Measurements from ENCODE around the gene PLPP4.

The PLPP4 gene

GRCh38 chr10:120457431-120458172 lies 575 bp downstream of the PLPP4 start:
- DNase-seq, result no peak

GRCh38 chr10:120458432-120458831 lies 1.4 kb downstream of the PLPP4 start:
- no peak for ATAC-seq
- no peak for DNase-seq

More at GRCh38 chr10:120457431-120458172, 575 bp downstream of the PLPP4 start:
- ATAC-seq, result no peak

GRCh38 chr10:120459185-120459584 lies 2.2 kb downstream of the PLPP4 start:
- ATAC-seq, result no peak

GRCh38 chr10:120460186-120460585 lies 3.2 kb downstream of the PLPP4 start:
- ATAC-seq, result no peak

More at GRCh38 chr10:120459185-120459584, 2.2 kb downstream of the PLPP4 start:
- DNase-seq, result no peak

GRCh38 chr10:120460776-120461175 lies 3.7 kb downstream of the PLPP4 start:
- no peak for DNase-seq

More at GRCh38 chr10:120460186-120460585, 3.2 kb downstream of the PLPP4 start:
- DNase-seq, result no peak

GRCh38 chr10:120462018-120462682 lies 5.1 kb downstream of the PLPP4 start:
- DNase-seq (no peak), ATAC-seq (no peak)

More at GRCh38 chr10:120460776-120461175, 3.7 kb downstream of the PLPP4 start:
- ATAC-seq, result no peak

GRCh38 chr10:120465138-120465537 lies 8.1 kb downstream of the PLPP4 start:
- no peak for ATAC-seq
- DNase-seq, result no peak

GRCh38 chr10:120466006-120466405 lies 9.0 kb downstream of the PLPP4 start:
- no peak for ATAC-seq
- no peak for DNase-seq

GRCh38 chr10:120473593-120473992 lies 16.6 kb downstream of the PLPP4 start:
- ATAC-seq, result no peak
- DNase-seq, result no peak

- no peak for DNase-seq
- no peak for ATAC-seq
Measured at GRCh38 chr10:120474956-120475355, 17.9 kb downstream of the PLPP4 start.

GRCh38 chr10:120475844-120476791 lies 19.1 kb downstream of the PLPP4 start:
- DNase-seq (no peak), ATAC-seq (no peak)

- DNase-seq (no peak), ATAC-seq (no peak)
Measured at GRCh38 chr10:120477021-120477742, 20.2 kb downstream of the PLPP4 start.

- ATAC-seq (no peak), DNase-seq (no peak)
Measured at GRCh38 chr10:120477743-120478141, 20.7 kb downstream of the PLPP4 start.

GRCh38 chr10:120478386-120478785 lies 21.4 kb downstream of the PLPP4 start:
- DNase-seq, result no peak

GRCh38 chr10:120479506-120479905 lies 22.5 kb downstream of the PLPP4 start:
- no peak for DNase-seq
- no peak for ATAC-seq

More at GRCh38 chr10:120478386-120478785, 21.4 kb downstream of the PLPP4 start:
- ATAC-seq, result no peak

GRCh38 chr10:120480065-120480600 lies 23.1 kb downstream of the PLPP4 start:
- DNase-seq (no peak), ATAC-seq (no peak)

GRCh38 chr10:120480848-120481247 lies 23.8 kb downstream of the PLPP4 start:
- no peak for DNase-seq
- ATAC-seq, result no peak

GRCh38 chr10:120483006-120483405 lies 26.0 kb downstream of the PLPP4 start:
- no peak for DNase-seq
- no peak for ATAC-seq

GRCh38 chr10:120483651-120484301 lies 26.7 kb downstream of the PLPP4 start:
- ATAC-seq (no peak), DNase-seq (no peak)

- ATAC-seq (no peak), DNase-seq (no peak)
Measured at GRCh38 chr10:120485946-120486345, 28.9 kb downstream of the PLPP4 start.

GRCh38 chr10:120486671-120487205 lies 29.7 kb downstream of the PLPP4 start:
- no peak for DNase-seq

More at GRCh38 chr10:120486671-120487205, 29.7 kb downstream of the PLPP4 start:
- ATAC-seq, result no peak

Data from stimulated activated naive CD8-positive, alpha-beta T cell treated with anti-CD3 and anti-CD28 coated beads, Interleukin-15, Interleukin-2, amounts not matched to agents 100 U/mL and 50 U/mL, for 24 hours (primary cell).